HS-27A (cell line): ENCODE measurements around the gene AIFM1.

Source experiments
- DNase-seq: peaks from one replicate; pipeline ENCODE4 v3.0.0-alpha.2; 2012; ENCODE audit warnings: low read depth, missing footprints

The AIFM1 gene

DNA sequence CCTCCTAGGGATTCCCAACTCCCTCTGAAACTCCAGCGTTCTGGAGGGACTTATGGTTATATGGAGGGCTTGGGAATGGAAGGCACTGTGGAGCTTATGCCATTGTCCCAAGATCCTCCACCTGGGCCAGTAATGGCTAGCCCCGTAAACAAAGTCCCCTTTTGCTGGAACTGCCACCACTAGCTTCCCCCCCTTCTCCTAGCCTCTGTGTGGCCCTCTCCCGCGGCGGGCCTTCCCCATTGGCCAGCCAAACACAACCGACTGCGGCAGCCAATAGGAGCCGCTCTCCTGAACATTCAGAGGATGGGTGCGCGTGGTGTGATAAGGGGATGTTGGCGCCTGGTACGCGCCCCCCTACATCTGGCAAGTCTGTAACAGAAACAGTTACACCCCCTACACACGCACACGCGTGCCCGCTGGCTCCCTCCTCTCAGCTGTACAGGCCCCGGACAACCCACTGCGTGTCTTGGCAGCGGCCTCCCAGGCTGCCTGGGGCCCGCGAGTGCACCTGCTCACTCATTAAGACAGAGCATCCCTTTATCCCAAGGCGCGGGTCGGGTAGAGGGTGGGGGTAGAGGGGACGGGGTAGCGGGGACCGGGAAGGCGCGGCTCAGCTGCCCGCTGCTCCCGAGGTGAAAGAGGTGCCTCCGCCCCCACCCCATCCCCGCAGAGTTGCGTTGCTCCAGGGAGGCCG is 5.3 kb upstream of the AIFM1 start:
- DNase-seq: no peak

DNA sequence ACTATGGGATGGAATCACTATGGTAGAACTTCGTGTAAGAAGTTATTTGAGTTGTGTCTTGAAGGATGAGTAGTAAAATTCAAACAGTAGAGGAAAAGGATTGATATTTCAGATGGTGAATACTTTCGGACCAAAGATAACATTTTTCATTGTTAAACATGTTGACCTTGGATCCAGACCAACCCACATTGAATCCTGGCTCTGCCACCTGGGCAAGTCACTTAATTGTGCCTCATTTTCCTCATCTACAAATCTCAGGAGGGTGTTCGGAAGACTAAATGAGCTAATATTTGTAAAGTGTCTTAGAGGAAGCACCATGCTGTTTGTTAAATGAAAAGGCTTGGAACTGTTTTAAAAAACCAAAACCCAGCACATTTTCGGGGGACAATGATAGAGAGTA is 1.4 kb upstream of the AIFM1 start:
- DNase-seq: no peak

DNA sequence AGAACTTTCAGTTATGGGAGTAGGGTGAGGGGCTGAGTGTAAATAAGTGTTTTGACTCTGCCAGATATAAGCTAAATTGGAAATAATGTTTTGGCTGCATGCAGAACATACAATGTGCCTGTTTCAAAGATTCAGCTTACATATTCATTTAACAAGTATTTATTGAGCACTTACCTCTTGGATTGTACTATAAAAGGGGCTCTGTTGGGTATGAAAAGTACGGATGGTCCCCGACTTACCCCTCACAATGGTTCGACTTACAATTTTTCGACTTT is 799 bp upstream of the AIFM1 start:
- no peak for DNase-seq

DNA sequence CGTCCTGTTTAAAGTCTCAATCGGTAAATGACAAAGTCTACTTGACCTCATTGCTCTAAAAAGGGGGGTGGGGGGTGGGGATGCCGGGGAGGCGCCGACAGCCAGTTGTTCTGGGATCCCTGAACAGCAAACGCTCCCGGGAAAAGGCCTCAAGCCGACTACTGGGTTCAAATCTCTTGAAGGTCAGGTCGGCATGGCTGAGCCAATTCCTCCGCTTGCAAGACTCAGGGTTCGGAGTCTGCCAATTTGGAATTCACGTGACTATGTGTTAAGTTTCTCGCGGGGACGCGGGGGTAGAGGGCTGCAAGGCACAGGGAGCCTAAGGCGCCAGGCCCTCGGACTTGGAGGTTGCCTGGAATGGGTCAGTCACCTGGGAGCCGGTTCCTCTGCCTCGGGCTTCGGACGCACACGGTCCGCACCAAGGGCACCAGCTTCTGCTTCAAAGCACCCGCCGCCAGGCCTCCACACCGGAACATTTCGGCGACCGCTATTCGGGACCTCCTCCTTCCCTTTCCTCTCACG is 399 bp downstream of the AIFM1 start:
- DNase-seq: no peak

DNA sequence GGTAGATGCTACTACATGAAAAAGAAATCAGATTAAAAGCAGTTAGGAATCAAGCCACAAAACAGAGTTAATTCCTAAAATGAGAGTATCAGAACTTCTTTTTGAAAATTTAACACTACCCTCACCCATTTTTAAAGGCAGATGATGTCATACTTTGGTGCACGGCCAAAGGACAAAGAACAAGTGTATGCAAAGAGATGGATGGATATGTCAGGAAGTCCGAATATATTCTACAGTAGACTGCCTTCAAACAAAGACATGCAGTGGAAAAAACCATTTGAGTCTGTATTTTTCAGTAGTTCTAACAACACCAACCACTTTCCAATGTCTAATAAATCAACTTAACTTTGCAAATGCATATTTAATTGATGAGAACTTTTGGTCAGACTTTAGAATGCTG is 2.2 kb downstream of the AIFM1 start:
- DNase-seq: no peak

DNA sequence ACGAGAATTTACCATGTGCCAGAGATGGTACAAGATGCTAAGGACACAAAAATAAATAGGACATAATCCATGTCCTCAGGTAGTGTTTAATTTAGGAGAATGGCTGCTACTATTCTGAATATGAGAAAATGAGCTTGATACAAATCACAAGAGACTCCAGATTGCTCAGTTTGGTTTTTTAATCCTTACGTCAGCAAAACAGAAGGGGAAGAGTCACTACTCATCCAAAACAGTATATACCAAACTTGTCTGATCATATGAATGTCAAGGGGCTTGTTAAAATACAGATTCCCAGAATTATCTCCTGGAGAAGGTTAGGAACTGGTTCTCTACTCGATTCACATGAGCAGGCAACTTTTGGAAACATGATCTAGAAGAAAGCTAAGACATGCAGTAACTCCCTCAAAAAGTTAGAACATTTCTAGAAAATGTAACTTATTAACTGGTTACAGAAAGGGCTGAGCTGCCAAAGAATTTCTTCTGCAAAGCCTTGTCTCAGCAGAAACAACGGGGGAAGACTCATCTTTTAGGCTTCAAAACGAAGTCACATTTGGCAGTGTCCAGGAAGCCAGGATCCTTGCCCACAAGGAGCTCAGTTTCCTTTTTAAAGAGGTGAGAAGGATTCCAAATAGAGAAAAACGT is 3.4 kb downstream of the AIFM1 start:
- DNase-seq: no peak

DNA sequence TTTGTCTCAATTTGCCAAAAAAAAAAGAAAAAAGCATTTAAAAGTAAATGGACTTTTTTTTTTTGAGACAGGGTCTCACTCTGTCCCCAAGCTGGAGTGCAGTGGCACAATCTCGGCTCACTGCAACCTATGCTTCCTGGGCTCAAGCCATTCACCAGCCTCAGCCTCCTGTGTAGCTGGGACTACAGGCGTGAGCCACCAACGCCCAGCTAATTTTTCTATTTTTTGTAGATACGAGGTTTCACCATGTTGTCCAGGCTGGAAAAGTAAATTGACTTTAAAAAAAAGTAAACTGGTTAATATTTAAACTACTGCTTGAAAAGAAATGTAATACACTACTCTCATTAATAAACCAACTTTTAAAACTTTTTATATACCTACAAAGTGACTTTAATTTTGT is 5.9 kb downstream of the AIFM1 start:
- no peak for DNase-seq

DNA sequence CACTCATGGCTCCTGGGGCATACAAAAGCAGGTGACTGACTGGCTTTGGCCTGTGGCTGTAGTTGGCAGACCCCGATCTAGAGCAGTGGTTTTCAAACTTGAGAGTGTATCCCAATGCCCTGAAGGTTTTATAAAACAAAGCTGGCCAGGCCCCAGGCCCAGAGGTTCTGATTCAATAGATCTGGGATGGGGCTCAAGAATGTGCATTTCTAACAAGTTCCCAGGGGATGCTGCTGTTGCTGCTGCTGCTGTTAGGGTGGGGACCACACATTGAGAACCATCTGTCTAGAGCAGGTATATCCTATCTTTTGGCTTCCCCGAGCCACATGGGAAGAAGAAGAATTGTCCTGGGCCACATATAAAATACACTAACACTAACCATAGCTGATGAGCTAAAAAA is 7.3 kb downstream of the AIFM1 start:
- DNase-seq: no peak

DNA sequence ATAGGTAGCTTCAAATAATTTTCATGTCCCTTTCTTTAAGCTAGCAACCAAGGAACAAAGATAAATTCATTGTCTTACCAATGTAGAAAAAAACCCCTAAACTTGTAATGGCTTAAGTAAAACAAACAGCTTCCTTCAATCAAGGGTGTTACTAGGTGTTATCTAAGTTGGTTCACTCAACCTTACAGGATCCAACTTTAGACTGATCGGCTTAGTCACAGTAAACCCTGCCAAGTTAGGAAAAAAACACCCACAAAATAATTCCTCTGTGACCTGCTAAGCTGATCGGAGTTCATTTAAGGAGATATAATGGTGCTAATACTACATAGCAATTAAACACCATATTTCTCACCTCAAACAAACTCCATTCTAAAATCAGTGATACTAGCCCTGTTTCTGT is 10.1 kb downstream of the AIFM1 start:
- no peak for DNase-seq

DNA sequence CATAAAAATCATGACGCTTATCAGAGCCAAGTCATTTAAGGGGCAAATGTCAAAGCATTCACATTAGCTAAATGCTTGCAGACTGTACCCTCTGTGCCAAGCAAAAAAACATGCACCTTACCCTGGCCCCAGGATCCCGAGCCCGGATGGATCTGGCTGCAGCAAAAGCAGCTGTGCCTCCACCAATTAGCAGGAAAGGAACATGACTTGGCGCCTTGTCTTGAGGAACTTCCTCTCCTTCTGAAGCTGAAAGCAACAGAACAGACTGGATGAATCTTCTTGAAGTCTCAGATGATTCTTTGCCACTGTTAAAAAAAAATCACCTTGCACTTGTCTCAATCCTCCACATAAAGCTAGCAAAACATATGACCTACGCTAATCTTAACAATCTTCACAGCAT is 18.0 kb downstream of the AIFM1 start:
- DNase-seq: no peak

DNA sequence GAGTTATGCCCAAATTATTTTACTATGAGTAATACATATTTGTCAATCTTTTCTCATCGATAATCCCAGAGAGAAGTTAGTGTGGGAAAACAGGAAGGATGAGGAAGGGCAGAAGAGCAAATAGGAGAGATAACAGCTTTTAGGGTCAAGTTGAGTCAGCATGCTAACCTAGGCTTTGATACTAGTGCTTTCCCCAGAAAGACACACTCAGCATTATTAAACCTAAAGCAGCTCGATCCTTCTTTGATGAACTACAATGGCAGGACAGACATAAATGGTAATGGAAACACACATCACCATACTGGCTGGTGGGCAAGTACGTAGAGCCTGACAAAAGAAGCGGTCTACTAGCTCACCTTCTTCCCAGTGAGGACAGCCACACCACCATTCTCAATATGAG is 20.5 kb downstream of the AIFM1 start:
- DNase-seq: no peak

DNA sequence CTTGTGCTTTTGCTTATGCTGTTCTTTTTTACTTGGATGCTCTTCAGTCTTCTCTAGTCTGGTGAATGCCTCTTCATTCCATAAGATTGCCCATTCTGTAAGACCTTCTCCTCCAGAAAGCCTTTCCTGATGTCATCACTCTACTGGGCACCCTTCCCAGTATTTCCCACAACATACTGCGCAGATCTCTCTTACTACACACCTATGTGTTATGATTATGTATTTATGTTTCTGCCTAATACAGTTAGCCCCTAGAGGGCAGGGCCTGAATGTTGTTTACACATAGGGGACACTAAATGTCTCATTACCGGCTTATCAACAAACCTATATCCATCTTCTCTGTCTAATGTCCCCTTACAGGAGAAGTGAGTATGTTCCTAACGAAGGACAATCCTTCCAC is 21.1 kb downstream of the AIFM1 start:
- no peak for DNase-seq

DNA sequence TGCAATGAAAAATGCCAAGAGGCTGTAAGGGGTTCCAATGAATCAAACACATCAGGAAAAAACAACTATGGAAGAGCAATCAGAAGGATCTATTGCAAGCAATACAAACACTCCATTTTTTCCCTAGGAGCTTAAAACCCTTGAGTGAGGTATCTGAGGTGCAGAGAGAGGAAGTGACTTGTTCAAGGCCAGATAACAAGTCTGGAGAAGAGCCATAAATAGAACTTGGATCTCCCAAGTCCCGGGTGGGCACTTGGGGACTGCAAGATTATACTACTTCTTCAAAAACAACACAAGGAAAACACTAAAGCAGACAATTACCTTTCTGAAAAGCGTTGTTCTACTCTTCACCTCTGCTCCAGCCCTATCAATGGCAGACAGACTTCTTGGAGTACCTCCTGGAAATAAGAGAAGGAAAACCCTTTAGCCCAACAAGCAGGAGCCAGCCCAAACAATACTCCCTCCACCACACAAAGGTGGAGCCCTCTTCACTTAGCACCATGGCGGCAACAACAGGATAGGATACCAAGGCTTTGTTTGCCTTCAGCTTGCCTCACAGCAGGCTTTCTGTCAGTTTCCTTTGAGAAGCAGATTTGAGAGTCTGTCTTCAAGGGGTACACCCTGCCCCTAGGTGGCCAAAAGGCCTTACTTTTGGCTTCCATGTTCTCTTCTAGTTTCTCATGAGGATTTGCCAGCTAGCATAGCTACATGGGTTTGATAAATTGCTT is 26.0 kb downstream of the AIFM1 start:
- no peak for DNase-seq

DNA sequence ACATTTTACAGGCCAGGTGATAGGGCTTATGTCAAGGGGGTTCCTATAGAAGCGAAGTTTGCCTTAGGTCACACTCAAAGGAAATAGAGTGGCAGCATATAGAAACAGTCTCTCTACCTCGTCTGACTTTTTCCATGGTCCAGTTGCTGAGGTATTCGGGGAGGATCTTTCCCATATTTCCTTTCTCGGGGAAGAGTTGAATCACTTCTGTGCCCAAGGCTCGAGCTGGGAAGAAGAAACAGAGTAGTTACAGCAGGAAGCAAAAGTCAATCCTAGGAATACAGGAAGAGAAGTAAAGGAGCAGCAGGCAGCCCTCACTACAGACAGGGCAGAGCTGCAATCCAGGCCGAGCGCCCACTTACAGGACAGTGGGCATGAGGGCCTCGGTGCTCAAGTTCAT is 28.7 kb downstream of the AIFM1 start:
- DNase-seq: no peak

DNA sequence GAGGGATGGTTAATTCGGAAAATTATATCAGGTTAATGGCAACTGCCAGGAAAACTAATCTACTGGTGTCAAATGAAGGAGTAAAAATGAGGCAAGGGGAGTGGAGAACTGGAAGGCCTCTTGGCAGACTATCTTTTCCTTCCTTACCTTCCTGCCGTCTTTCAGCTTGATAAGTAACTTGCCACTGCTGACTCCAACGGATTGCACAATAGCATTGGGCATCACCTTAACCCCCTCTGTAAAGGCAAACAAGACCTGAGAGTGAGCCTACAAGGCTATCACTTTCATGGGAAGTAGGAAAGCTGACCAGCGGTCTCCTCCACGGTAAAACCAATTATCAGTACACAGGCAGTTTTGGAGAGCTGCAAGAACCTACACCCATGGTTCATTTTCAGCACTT is 29.1 kb downstream of the AIFM1 start:
- DNase-seq: no peak

DNA sequence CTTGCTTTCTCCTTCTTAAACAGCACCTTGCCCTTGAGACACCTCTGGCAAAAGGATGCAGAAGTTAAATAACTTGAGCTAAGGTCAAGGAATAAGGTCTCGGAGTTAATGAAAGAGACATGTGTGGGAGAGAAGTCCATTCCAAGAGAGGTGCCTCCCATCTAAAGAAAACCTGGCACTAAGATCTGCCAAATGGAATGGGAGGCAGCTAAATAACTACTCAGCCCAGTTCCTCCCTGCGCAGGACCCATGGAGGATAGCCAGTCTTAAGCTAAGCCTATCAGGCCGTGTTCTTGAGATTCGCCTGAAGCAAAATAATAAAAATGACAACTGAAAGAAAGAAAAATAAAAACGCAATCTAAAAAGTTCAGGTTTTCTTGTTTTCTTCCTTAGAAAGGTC is 34.7 kb downstream of the AIFM1 start:
- DNase-seq: no peak

DNA sequence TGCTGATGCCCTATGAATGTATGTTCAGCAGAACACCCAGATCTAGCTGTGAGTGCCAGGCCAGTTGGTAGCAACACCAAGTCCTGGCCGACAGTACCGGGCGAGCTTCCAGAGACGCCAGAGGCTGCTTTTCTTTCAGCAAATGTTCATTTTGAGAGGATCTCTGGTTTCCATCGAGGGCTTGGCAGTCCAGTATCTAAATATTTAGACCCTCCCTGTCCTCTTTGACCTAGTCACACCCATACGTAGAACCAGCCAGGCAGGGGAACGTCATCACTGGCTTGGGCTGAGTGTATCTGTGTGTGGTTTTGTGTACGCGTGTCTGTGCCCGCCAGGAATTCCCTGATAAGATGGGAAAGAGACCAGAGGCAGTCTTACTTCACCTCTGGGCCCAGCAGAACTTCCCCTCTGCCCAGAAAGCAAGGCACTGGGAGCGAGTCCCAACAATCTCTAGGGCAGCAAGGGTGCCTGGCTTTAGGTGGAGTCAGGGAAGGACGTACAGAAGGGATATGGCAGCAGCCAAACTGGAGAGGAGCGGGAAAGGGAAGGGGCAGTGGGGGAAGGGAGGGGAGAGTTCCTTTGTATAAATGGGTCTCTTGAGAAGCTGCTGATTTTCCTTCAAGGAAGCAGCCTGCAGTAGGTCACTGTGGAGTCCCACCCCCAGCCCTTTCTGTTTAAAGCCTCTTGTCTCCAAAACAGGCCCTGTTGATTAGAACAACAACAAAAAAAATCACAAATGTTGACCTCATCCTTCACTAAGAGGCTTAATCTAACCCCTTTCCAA is 40.4 kb downstream of the AIFM1 start:
- DNase-seq: no peak

DNA sequence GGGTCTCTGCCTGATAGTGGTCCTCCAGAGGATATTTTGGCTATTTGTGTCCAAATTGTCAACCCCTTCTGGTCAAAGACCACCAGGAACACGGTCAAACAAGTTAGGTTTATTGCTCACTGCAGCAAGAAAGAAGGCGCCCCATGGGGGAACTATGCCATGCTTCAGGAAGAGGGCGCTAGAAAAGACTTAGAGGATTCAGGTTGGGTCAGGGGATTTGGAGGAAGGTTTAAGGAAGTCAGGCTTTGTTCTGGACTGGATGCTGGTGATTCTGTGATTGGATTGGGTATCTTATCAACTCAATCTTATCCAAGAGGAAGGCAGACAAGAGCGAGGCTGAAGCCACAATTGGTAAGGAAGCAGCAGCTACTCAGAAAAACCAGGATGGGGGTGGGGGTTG is 41.1 kb downstream of the AIFM1 start:
- DNase-seq: no peak

DNA sequence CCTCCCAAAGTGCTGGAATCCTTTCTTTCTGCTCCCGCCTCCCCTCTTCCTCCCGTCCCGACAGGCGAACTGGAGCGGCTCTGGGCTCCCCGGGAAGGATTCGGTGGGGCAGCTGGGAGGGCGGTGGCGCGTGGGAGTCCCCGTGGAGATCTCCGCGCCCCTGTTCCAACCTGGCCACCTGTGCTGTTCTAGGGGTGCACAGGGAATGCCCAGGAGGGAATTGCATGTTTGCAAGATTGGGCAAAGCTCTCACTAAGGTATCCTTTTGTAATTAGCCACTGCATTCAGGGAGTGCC is 44.2 kb downstream of the AIFM1 start:
- DNase-seq: no peak

DNA sequence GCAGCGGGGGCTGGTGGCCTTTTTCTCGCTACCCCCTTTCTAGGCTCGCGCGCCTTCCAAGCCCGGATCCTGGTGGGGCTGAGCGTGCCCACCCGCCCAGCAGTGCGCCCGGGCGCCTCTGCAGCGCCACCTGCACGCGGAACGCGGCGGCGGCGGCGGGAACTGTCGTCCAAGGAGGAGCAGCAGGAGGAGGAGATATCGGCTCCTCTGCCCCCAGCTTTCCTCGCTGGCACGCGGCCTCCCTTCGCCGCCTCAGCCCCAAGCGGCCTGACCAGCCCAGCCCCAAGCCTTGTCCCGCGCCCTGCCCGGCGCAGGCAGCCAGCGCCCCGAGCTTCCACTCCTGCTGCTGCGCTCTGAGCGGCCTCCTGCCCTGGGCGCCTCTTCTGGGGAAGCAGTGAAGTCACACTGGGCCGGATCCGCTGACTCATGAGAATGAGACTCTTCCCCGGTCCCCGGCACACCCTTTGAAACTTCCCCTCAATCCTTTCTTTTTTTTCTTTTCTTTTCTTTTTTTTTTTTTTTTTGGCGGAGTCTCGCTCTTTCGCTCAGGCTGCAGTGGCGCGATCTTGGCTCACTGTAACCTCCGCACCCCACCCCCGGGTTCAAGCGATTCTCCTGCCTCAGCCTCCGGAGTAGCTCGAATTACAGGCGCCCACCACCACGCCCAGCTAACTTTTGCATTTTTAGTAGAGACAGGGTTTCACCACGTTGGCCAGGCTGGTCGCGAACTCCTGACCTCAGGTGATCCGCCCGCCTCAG is 44.7 kb downstream of the AIFM1 start:
- no peak for DNase-seq

DNA sequence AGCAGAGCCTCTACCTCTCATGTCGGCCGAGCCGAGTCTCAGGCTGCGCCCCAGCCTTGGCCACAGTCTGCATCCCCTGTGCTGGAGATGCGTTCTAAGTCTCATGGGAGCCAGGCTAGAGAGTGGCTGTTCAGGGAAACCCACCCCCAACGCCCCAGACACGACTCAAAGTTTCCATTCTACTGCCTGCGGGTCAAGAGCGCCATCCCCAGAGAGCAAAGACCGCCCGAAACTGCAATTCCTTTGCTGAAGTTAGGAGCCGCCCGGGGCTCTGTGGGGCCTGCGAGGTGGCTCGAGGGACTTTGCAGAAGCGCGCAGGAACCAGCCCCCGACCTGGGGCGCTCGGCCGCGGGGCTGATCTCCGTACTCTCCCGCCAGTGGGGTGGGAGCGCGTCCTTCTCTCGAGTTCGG is 45.3 kb downstream of the AIFM1 start:
- no peak for DNase-seq

DNA sequence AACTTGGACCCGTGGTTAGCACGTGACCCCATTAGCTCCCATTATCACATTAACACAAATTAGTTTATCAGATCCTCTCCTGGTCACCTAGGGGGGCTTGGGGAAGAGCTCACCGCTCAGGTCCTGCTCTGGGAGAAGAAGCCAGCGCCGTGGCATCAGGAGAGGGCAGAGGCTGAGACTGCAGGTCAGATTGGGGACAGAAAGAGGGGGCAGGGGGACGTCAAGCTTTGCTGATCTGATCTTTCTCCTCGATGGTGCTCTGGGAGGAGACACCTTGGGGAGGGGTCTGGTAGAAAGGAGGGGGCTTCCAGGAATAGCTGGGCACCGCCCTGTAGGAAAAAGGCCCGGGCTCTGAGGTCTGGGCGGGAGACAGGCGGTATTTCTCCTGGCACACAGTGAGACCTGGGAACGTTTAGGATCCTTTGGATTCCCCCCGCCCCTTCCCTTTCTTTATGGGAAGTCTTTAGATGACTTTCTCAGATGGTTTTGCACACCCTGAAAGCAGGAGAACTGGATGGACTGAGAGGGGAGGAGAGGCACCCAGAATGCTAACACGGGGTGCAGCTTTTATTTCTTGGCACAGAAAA is 46.2 kb downstream of the AIFM1 start:
- DNase-seq: no peak
